GF-D8 (cell line): Measurements from ENCODE around the gene ARMC5.
"Not testable (repeated sequence)": the region's sequence is repeated elsewhere in the genome, so short reads cannot be mapped to it uniquely, and the experiment has no call there.

ENCODE experiments used
- DNase-seq: peaks from one replicate; lab custom pipeline; 2025; lab: John Stamatoyannopoulos, UW

ARMC5 gene

GRCh38 chr16:31501226-31501965, 42.1 kb downstream of the ARMC5 start:
- no peak for DNase-seq

- no peak for DNase-seq
Measured at GRCh38 chr16:31501966-31502348, 42.7 kb downstream of the ARMC5 start.

GRCh38 chr16:31502981-31503380, 43.7 kb downstream of the ARMC5 start:
- DNase-seq: no peak

GRCh38 chr16:31503555-31503954, 44.3 kb downstream of the ARMC5 start:
- not testable (repeated sequence) for DNase-seq

DNA sequence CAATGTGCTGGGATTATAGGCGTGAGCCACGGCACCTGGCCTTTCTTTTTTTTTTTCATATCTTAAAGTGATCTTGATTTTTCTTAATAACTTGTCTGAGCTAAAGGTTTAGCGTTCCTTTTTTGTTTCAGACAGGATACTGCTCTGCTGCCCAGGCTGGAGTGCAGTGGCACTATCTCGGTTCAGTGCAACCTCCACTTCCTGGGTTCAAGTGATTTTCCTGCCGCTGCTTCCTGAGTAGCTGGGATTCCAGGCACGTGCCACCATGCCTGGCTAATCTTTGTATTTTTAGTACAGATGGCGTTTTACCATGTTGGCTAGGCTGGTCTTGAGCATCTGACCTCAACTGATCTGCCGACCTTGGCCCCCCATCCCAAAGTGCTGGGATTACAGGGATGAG, 44.9 kb downstream of the ARMC5 start:
- DNase-seq: no peak

GRCh38 chr16:31505483-31505882, 46.2 kb downstream of the ARMC5 start:
- peak; percentile 65 for DNase-seq

- DNase-seq: no peak
Measured at GRCh38 chr16:31507617-31507928, 48.3 kb downstream of the ARMC5 start.

GRCh38 chr16:31507929-31508705, 48.8 kb downstream of the ARMC5 start, which contains the start of gene RUSF1:
Gene RUSF1 (minus strand): TSS chr16:31508391. CDS start chr16:31508373, 18 bp downstream.
- DNase-seq: peak; percentile 59

GRCh38 chr16:31508706-31509195, 49.5 kb downstream of the ARMC5 start:
- no peak for DNase-seq

GRCh38 chr16:31513126-31513525, 53.8 kb downstream of the ARMC5 start:
- DNase-seq: no peak

DNA sequence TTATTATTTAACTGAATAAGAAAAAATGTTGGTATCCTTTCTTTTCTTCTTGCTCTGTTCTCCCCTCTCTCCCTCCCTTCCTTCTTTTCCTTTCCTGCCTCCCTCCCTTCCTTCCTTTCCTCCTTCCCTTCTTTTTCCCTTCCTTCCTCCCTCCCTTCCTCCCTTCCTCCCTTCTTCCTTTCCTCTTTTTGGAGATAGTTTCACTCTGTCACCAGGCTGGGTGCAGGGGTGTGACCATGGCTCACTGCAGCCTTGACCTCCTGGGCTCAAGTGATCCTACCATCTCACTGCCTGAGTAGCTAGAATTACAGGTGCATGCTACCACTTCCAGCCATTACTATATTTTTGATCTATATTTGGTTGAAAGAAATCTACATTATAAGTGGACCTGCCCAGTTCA, 54.6 kb downstream of the ARMC5 start:
- DNase-seq: no peak
